Measurements from ENCODE around the gene DAG1. TPM values are rescaled to one million over a fixed set of nuclear protein-coding genes. Genes with fewer than 3 reads are reported as not detected.
A peak's percentile ranks its signal among the peaks of the same experiment; 100 is the strongest.

The DAG1 gene
- total RNA-seq, 2 experiments from 2014 or later, result 10.9 to 14.9 TPM

DNA sequence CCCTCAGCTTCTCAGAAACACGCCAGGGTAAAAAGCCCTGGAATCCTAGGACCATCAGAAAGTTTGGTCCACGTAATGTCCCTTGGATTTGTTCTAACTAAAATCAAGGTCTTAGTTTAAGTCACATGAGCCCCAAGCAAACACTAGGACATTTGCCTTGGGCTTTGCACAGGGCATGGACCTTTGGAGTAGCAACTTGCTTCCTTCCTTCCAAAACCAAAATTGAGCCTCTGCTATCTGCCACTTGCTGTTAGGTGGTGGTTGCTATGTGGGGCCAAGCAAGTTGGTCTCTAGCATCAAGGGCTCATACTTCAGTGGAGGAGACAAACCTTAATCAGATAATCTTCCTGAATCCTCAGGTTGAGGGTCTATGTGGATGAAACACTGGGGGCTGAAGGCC lies 4.0 kb upstream of the DAG1 start:
- Histone ChIP-seq H4K20me1 (ENCODE audit: insufficient read depth, low read length) (peaks cover 4% of the 10 kb centered on the region; the same call in 1 of the 2 replicates), H3K79me2 (ENCODE audit: insufficient read depth, low read depth, low read length) (peaks cover 4% of the 10 kb centered on the region), H3K9me3 (ENCODE audit: low read length) (no peaks in the 10 kb centered on the region), H3K36me3 (ENCODE audit: insufficient read depth, low read length) (no peaks in the 10 kb centered on the region), H3K4me3 (ENCODE audit: low read depth, low read length, poor library complexity, severe bottlenecking) (no peak overlapping the region), H3K9me2 (ENCODE audit: insufficient read depth, low read length) (no peaks in the 10 kb centered on the region), H3K4me2 (ENCODE audit: low read length) (no peak overlapping the region), H3K4me1 (ENCODE audit: insufficient read depth, low read length, poor library complexity, severe bottlenecking) (peaks cover 10% of the 10 kb centered on the region), H2AFZ (ENCODE audit: low read length) (no peak overlapping the region), H3K27ac (ENCODE audit: low read depth, low read length, poor library complexity, severe bottlenecking) (no peak overlapping the region)
- intact Hi-C loops (cut with micrococcal nuclease; ENCODE audit: unreplicated experiment), result no loop called here
- no peak for DNase-seq (ENCODE audit: low spot score)
- CTCF ChIA-PET (ENCODE audit: unreplicated experiment), result no interaction called here
- POLR2A ChIA-PET, result interaction anchor here (0.5 kb wide), 1 partner anchor 133 kb away, joined by 3 read pairs; no protein-coding TSS in a partner anchor
- BruUV-seq (replicated peaks), result no TSS peak
- no peak for TF ChIP-seq EZH2phosphoT487 (IDR thresholded peaks at IDR 0.05; ENCODE audit: borderline replicate concordance, low read depth, low read length)
- TF ChIP-seq, protein P1, sequence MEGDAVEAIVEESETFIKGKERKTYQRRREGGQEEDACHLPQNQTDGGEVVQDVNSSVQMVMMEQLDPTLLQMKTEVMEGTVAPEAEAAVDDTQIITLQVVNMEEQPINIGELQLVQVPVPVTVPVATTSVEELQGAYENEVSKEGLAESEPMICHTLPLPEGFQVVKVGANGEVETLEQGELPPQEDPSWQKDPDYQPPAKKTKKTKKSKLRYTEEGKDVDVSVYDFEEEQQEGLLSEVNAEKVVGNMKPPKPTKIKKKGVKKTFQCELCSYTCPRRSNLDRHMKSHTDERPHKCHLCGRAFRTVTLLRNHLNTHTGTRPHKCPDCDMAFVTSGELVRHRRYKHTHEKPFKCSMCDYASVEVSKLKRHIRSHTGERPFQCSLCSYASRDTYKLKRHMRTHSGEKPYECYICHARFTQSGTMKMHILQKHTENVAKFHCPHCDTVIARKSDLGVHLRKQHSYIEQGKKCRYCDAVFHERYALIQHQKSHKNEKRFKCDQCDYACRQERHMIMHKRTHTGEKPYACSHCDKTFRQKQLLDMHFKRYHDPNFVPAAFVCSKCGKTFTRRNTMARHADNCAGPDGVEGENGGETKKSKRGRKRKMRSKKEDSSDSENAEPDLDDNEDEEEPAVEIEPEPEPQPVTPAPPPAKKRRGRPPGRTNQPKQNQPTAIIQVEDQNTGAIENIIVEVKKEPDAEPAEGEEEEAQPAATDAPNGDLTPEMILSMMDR (conservative IDR thresholded peaks at IDR 0.05; ENCODE audit: low read length), result no peak

DNA sequence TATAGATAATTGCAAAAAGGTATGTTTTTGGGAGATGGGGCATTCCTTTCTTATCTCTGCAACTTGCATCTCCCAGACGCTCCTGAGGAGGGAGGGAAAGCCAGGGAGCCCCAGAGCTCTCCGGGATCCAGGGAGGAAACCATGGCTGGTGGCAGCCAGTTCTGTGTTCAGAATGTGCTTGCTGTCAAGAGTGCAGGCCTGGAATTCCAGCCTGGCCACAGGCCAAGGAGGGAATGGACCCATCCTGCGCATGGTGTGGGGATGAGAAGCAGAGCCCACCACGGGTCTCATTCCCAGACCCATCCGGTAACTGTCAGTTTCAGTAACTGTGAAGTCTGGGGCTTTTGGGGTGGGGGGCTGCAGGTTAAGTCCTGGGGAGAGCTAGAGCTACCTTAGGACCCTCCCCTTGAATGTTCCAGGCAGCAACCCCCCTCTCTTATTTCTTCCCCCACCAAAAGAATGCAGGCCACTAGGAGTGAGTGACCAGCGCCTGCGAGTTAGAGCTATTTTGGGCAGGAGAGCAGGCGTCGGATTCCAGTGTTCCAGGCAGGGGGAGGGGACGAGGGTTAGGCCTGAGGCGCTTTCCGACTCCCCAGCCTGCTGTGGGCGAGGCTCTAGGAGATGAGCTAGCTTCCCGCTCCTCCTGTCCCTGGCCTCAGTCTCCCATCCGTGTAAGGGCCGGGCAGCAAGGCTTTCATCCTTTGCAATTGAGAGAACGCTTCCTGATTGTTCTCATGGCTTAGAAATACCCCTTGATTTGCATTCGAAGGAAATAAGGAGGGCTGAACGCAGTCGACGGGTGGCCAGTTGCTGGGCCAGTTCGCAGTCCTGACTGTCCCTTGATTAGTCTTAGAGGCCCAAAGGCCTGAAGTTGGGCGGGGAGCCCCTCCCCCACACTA lies 781 bp upstream of the DAG1 start:
- peak overlapping the region; percentile 87 for H3K4me2 ChIP-seq (ENCODE audit: low read length)
- peaks cover 12% of the 10 kb centered on the region; the same call in 1 of the 2 replicates for H4K20me1 ChIP-seq (ENCODE audit: insufficient read depth, low read length)
- intact Hi-C loops (cut with micrococcal nuclease; ENCODE audit: unreplicated experiment), result no loop called here
- BruUV-seq (replicated peaks), result TSS peak; percentile 99
- ChIA-PET CTCF (ENCODE audit: unreplicated experiment) (interaction anchor here (0.9 to 1.0 kb wide), 2 partner anchors 129 to 375 kb away, joined by 4 to 6 read pairs; partner anchors contain the start of gene QRICH1), POLR2A (interaction anchor here (0.6 to 1.6 kb wide), 8 partner anchors 9 to 993 kb away, joined by 3 to 6 read pairs (median 3); partner anchors contain the start of gene USP4)
- peak overlapping the region; percentile 90 for H3K4me3 ChIP-seq (ENCODE audit: low read depth, low read length, poor library complexity, severe bottlenecking)
- peaks cover 17% of the 10 kb centered on the region for H3K79me2 ChIP-seq (ENCODE audit: insufficient read depth, low read depth, low read length)
- TF ChIP-seq EZH2phosphoT487 (IDR thresholded peaks at IDR 0.05; ENCODE audit: borderline replicate concordance, low read depth, low read length), result no peak
- TF ChIP-seq, protein P1 (conservative IDR thresholded peaks at IDR 0.05; ENCODE audit: low read length), result no peak
- peak overlapping the region; percentile 80 for H3K27ac ChIP-seq (ENCODE audit: low read depth, low read length, poor library complexity, severe bottlenecking)
- H3K9me3 ChIP-seq (ENCODE audit: low read length), result no peaks in the 10 kb centered on the region
- H3K36me3 ChIP-seq (ENCODE audit: insufficient read depth, low read length), result peaks cover 8% of the 10 kb centered on the region; the same call in 1 of the 2 replicates
- H3K9me2 ChIP-seq (ENCODE audit: insufficient read depth, low read length), result no peaks in the 10 kb centered on the region
- peaks cover 22% of the 10 kb centered on the region for H3K4me1 ChIP-seq (ENCODE audit: insufficient read depth, low read length, poor library complexity, severe bottlenecking)
- DNase-seq (ENCODE audit: low spot score), result no peak
- peak overlapping the region; percentile 80 for H2AFZ ChIP-seq (ENCODE audit: low read length)

Measured in OCI-LY7 (cell line).